ENCODE measurements around the gene TGFB1I1. TPM values are rescaled to one million over a fixed set of nuclear protein-coding genes. Genes with fewer than 3 reads are reported as not detected.

TGFB1I1 gene
- 121 and 153 TPM in 2 replicates for total RNA-seq

GRCh38 chr16:31471875-31472708, at the start of gene TGFB1I1:
TGFB1I1 (plus strand) TSS chr16:31472152; CDS start chr16:31472189, 37 bp downstream.
- TF ChIP-seq CTCF (IDR thresholded peaks at IDR 0.05; ENCODE audit: insufficient read depth, low read depth, low read length): no peak
- peak within 1 kb of the TSS; percentile 90 for H3K4me3 ChIP-seq (ENCODE audit: low read depth, low read length)
- DNase-seq (ENCODE audit: low read depth): peak; percentile 89

GRCh38 chr16:31423241-31423640, 48.7 kb upstream of the TGFB1I1 start:
- DNase-seq (ENCODE audit: low read depth): no peak
- H3K4me3 ChIP-seq (ENCODE audit: low read depth, low read length): no peak overlapping the region
- no peak for TF ChIP-seq CTCF (IDR thresholded peaks at IDR 0.05; ENCODE audit: insufficient read depth, low read depth, low read length)

GRCh38 chr16:31423801-31424200, 48.2 kb upstream of the TGFB1I1 start:
- no peak overlapping the region for H3K4me3 ChIP-seq (ENCODE audit: low read depth, low read length)
- TF ChIP-seq CTCF (IDR thresholded peaks at IDR 0.05; ENCODE audit: insufficient read depth, low read depth, low read length): no peak
- DNase-seq (ENCODE audit: low read depth): no peak

GRCh38 chr16:31427441-31428278, 44.3 kb upstream of the TGFB1I1 start:
- no peak for TF ChIP-seq CTCF (IDR thresholded peaks at IDR 0.05; ENCODE audit: insufficient read depth, low read depth, low read length)
- peak overlapping the region; percentile 49 for H3K4me3 ChIP-seq (ENCODE audit: low read depth, low read length)
- DNase-seq (ENCODE audit: low read depth): peak; percentile 33

- no peak for DNase-seq (ENCODE audit: low read depth)
- TF ChIP-seq CTCF (IDR thresholded peaks at IDR 0.05; ENCODE audit: insufficient read depth, low read depth, low read length): no peak
- H3K4me3 ChIP-seq (ENCODE audit: low read depth, low read length): peak within 1 kb of the TSS; percentile 49
Observed at GRCh38 chr16:31428279-31428597, 43.7 kb upstream of the TGFB1I1 start, which contains the start of gene COX6A2. COX6A2 (minus strand) TSS chr16:31428360; CDS start chr16:31428325, 35 bp downstream.

GRCh38 chr16:31428638-31429247, 43.2 kb upstream of the TGFB1I1 start:
- no peak for TF ChIP-seq CTCF (IDR thresholded peaks at IDR 0.05; ENCODE audit: insufficient read depth, low read depth, low read length)
- H3K4me3 ChIP-seq (ENCODE audit: low read depth, low read length): no peak overlapping the region
- DNase-seq (ENCODE audit: low read depth): no peak

Measured in fibroblast of villous mesenchyme (primary cell).